Astrocyte (in vitro differentiated cells and primary cell): Measurements from ENCODE around the gene PPP4R4.
"Not testable (repeated sequence)": the region's sequence is repeated elsewhere in the genome, so short reads cannot be mapped to it uniquely, and the experiment has no call there.

Experiments
- EZH2 ChIP-seq: IDR thresholded peaks from 2 replicates; pipeline ENCODE4 v1.6.1; 2012; ENCODE audit warnings: mild to moderate bottlenecking, low read length, inconsistent platforms; ENCODE audit not compliant: insufficient read depth
- TF ChIP-seq, protein P1 (sequence below): IDR thresholded peaks from 2 replicates; pipeline ENCODE4 v1.5.1; 2011; ENCODE audit warnings: low read depth, mild to moderate bottlenecking, inconsistent platforms, low read length, moderate library complexity; ENCODE audit not compliant: insufficient read depth

GRCh38 chr14:94218198-94218886 lies 44.2 kb downstream of the PPP4R4 start:
- TF ChIP-seq, protein P1, sequence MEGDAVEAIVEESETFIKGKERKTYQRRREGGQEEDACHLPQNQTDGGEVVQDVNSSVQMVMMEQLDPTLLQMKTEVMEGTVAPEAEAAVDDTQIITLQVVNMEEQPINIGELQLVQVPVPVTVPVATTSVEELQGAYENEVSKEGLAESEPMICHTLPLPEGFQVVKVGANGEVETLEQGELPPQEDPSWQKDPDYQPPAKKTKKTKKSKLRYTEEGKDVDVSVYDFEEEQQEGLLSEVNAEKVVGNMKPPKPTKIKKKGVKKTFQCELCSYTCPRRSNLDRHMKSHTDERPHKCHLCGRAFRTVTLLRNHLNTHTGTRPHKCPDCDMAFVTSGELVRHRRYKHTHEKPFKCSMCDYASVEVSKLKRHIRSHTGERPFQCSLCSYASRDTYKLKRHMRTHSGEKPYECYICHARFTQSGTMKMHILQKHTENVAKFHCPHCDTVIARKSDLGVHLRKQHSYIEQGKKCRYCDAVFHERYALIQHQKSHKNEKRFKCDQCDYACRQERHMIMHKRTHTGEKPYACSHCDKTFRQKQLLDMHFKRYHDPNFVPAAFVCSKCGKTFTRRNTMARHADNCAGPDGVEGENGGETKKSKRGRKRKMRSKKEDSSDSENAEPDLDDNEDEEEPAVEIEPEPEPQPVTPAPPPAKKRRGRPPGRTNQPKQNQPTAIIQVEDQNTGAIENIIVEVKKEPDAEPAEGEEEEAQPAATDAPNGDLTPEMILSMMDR: not testable (repeated sequence)
- not testable (repeated sequence) for TF ChIP-seq EZH2
